GM21367 (cell line): ENCODE data around the gene SPEM2.

ENCODE experiments used
- ATAC-seq: cut with Tn5 transposase; IDR thresholded peaks from one replicate; pipeline ENCODE4 v1.9.1; 2021; ENCODE audit not compliant: unreplicated experiment

The SPEM2 gene

GRCh38 chr17:7419819-7420610 lies 5.4 kb upstream of the SPEM2 start, which contains the start of gene SPEM1:
Gene SPEM1, plus strand, starts transcription at chr17:7420324. Its CDS starts 61 bp downstream, at chr17:7420385.
- ATAC-seq, result no peak

DNA sequence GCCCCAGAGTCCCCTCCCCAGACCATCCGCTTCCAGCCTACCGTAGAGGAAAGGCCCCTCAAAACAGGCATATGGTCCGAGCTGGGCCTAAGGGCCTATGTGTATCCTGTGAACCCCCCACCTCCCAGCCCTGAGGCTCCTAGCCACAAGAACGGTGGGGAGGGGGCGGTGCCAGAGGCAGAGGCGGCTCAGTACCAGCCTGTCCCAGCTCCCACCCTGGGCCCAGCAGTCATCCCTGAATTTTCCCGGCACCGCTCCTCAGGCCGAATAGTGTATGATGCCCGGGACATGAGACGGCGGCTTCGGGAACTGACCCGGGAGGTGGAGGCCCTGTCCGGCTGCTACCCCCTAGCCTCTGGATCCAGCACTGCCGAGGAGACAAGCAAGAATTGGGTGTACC lies 4.2 kb upstream of the SPEM2 start:
- ATAC-seq, result no peak

DNA sequence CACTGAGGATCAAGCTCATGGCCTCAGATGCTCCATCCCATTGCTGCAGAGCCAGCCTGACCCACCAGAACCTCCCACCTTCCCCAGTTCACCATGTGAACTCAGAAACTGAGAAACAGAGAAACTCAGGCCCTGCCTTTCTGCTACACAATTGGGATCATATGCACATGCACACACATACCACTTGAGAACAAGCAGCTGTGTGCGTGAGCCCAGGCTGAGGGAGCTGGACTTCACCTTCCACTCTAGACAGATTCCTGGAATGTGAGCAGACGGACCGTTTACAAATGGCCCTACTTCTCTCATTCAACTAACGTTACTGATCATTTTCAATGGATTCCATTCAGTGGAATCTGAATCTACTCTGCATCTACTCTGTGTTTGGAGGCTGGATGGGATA lies 1.7 kb upstream of the SPEM2 start:
- no peak for ATAC-seq

DNA sequence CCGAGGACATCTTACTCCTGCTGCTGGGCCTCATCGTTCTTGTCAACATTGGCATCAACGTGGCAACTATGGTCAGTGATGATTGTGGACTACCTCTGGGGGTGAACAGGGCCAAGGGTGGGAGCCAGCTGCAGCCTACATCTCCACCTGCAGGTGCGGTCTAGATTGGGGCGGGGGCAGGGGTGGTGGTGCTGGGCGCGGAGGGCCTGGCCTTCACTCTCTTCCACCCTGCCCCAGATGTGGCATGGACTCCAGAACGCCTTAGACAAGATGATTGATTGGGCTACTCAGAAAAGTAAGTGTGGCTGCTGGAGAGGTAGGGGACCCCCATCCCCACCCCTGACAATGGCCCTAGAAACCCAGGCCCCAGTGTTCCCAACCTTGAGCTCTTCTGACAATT lies 340 bp downstream of the SPEM2 start:
- ATAC-seq, result no peak

DNA sequence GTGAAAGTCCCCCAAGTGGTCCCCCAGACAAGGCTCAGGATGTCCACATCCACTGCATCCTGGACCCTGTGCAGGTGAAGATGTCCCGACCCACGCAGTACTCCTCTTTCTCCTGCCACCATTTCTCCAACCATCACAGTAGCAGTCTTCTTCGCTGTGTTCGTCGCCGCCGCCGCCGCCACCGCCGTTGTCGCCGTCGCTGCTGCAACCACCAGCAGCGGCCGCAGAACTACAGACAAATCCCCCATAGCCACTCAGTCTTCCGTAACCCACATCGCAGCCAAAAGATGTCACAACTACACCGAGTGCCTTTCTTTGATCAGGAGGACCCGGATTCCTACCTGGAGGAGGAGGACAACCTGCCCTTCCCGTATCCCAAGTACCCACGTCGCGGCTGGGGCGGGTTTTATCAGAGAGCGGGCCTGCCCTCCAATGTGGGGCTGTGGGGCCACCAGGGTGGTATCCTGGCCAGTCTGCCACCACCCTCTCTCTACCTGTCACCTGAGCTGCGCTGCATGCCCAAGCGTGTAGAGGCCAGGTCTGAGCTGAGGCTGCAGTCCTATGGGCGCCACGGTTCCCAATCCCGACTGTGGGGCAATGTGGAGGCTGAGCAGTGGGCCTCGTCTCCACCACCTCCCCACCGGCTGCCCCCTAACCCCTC lies 917 bp downstream of the SPEM2 start:
- no peak for ATAC-seq

DNA sequence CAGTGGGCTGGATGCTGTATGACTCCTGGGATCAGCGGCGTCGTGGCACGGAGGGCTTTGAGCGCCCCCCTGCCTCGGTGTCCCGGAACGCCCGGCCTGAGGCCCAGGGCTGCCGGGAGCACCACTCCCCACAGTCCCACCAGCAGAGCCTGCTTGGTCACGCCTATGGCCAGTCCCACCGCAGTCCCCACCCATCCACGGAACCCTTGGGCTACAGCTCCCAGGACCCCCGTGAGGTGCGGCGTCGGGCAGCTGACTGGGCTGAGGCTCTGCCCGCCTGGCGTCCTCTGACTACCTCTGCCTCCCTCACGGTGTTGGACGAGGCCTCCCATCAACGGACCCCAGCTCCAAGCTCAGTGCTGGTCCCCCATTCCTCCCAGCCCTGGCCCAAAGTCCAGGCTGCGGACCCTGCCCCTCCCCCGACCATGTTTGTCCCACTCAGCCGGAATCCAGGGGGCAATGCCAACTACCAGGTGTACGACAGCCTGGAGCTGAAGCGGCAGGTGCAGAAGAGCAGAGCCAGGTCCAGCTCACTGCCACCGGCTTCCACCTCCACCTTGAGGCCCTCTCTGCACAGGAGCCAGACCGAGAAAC lies 1.6 kb downstream of the SPEM2 start:
- ATAC-seq, result no peak

DNA sequence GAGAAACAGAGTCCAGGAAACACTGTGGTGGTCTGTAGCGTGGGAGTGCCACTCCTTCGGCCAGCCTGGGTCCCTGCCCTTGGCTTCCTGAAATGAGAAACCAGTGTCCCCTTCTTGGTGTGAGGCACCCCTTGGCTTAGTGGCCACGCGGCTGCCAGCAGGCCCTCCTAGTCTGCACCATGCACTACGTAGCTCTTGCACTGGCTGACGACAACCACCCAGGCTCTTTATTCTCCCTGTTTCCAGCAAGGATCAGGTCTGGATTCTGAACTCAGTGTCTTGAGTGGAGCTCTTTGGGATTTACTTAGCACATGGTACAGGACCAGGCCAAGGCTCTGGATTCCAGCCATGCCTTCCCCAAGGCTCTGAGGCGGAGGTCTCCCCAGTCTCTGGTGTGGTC lies 2.1 kb downstream of the SPEM2 start:
- no peak for ATAC-seq

- ATAC-seq, result no peak
Measured at GRCh38 chr17:7428557-7428956, 3.1 kb downstream of the SPEM2 start, which contains the start of gene SPEM3. Gene SPEM3, plus strand, starts transcription at chr17:7428857. Its CDS starts 46 bp downstream, at chr17:7428903.

- no peak for ATAC-seq
Measured at GRCh38 chr17:7429722-7430121, 4.3 kb downstream of the SPEM2 start.

GRCh38 chr17:7431231-7431630 lies 5.8 kb downstream of the SPEM2 start:
- ATAC-seq, result no peak

- no peak for ATAC-seq
Measured at GRCh38 chr17:7432296-7432695, 6.9 kb downstream of the SPEM2 start.

DNA sequence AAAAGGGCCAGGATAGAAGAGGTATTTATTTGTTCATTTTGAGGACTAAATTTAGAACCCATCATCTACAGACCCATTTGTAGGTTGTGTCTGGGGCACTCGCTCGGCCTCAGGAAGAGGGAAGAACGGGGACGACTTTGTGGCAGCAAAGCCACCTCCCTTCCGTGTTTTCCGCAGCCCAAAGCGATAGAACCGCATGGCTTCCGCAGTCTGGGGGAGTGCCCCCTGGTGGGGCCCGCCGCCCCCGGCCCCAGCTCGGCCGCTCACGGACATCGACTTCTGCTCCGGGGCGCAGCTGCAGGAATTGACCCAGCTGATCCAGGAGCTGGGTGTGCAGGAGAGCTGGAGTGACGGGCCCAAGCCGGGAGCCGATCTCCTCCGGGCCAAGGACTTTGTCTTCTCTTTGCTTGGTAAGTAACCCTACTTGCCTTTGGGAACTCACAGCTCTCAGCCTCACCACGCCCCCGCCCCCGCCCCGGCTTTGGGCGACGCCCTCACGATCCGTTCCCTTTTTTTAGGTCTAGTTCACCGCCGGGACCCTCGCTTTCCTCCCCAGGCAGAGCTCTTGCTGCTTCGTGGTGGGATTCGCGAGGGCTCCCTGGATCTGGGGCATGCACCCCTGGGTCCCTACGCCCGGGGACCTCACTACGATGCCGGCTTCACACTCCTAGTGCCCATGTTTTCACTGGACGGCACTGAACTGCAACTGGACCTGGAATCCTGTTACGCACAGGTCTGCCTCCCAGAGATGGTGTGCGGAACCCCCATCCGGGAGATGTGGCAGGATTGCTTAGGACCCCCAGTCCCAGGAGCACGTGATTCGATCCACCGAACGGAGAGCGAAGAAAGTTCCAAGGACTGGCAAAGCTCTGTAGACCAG lies 10.5 kb downstream of the SPEM2 start:
- ATAC-seq, result peak; percentile 16

GRCh38 chr17:7436556-7437368 lies 11.3 kb downstream of the SPEM2 start:
- ATAC-seq, result no peak

DNA sequence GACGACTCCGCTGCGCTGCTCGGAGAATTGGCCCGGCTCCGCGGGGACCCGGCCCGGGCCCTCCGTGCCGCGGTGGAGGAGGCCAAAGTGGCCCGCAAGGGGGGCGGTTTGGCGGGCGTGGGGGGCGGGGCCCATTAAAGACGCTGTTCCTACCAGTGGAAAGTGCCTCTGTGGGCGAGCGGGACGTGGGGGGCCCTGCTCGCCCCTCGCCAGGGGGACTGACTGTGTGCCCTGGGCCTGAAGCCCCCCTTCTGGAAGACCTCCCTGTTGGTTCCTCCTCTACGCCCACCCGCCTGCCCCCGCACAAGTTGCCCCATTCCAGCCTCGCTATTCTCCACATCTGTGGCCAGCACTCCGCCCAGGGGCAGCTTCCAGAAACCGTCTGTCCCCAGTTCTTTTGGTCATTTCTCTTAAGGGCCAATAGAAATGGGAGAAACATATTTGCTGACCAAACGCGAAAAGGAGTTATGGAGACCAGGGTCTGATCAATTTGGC lies 12.0 kb downstream of the SPEM2 start:
- no peak for ATAC-seq

DNA sequence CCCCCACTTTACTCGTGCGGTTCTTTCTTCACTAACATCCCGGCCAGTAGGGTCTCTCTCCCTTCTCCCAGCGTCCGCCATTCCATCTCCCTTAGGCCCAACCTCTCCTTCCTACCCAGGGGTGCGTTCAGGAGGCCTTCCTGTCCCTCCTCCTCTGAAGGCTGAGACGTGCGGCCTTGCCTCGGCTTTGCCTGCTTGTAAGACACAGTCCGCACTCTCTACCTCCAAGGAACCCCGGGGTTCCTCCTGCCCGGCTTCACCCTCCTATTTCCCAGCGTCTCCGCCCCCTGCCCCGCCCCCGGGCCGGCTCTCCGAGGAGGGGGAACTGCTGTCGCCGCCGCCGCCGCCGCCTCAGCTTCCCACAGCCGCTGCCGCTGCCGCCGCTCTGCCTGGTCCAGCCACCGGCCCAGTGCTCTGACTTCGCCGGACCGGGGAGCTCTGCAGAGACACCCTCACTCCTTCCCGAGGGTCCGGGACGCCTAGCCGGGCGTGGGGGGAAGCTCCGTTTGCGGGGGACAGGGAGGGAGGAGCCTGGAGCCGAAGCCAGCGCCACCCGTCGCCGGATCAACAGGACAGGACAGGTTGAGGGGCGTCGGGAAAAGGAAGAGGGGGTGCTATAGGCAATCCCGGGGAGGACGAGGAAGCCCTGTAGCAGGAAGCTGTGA lies 12.7 kb downstream of the SPEM2 start:
- ATAC-seq, result no peak

DNA sequence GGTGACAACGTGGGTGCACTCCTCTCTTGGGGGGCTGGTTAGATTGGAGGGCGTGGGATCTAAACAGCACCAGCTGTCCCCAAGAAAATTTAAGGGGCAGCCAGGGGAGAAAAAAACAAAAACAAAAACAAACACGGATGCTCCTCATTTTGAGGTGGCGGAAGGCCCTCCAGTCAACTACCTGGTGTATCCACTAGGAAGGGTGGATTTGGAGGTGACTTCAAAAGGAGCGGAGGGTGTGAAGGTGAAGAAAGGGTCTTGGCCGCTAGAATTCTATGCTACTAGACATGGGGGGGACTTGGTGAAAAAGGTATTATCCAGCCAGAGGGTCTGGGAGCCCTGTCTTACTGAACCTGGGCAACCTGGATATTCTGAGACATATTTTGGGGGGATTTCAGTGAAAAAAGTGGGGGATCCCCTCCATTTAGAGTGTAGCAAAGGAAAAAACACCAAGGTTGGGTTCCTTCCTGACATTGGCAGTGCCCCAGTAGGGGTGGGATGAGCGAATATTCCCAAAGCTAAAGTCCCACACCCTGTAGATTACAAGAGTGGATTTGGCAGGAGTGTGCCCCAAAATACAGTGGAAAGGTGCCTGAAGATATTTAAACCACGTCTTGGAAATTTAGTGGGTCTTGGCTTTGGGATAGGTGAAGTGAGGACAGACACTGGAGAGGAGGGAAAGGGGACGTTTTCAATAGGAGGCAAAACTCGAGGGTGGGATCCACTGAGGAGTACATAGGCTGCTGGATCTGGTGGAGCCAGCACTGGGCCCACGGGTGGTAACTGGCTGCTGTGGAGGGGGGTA lies 13.4 kb downstream of the SPEM2 start:
- no peak for ATAC-seq

DNA sequence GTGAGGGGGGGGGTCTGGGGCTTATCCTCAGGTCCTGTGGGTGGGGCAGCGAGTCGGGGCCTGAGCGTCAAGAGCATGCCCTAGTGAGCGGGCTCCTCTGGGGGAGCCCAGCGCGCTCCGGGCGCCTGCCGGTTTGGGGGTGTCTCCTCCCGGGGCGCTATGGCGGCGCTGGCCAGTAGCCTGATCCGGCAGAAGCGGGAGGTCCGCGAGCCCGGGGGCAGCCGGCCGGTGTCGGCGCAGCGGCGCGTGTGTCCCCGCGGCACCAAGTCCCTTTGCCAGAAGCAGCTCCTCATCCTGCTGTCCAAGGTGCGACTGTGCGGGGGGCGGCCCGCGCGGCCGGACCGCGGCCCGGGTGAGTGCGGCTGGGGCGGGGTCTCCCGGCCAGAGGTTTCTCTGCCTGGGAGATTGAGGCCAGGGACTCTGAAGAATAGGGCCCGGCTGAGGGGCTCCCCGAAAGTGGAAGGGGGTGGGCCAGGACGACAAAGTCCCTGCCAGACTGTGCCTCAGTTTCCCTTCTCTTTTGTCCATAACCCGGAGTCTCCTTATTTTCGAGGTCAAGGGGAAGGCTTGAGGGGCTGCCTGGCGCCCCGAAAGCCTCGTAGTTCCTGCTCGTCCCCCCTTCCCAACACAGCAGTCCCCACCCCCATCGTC lies 14.2 kb downstream of the SPEM2 start, which contains the start of gene FGF11:
Gene FGF11 (plus strand): TSS at position 51 of the 651 bp plus-strand sequence. CDS start 109 bp downstream, at position 160.
- no peak for ATAC-seq
